Measurements from ENCODE around the gene ISL2.

The ISL2 gene

GRCh38 chr15:76363251-76363650 is 26.7 kb downstream of the ISL2 start:
- no peak for DNase-seq (ENCODE audit: extremely low spot score)
- no peak for TF ChIP-seq CTCF (IDR thresholded peaks at IDR 0.05; ENCODE audit: control extremely low read depth, extremely low read depth, low read depth, missing control alignments)
- POLR2A ChIA-PET, result no interaction called here
- CTCF ChIA-PET, result interaction anchor here (1.1 to 1.5 kb wide), 2 partner anchors 19 to 22 kb away, joined by 3 to 4 read pairs; no protein-coding TSS in a partner anchor

- ChIA-PET CTCF (no interaction called here), POLR2A (no interaction called here)
- no peak for DNase-seq (ENCODE audit: extremely low spot score)
- no peak for TF ChIP-seq CTCF (IDR thresholded peaks at IDR 0.05; ENCODE audit: control extremely low read depth, extremely low read depth, low read depth, missing control alignments)
Measured at GRCh38 chr15:76366714-76367113, 30.1 kb downstream of the ISL2 start.

- no peak for TF ChIP-seq CTCF (IDR thresholded peaks at IDR 0.05; ENCODE audit: control extremely low read depth, extremely low read depth, low read depth, missing control alignments)
- ChIA-PET POLR2A (no interaction called here), CTCF (no interaction called here)
- no peak for DNase-seq (ENCODE audit: extremely low spot score)
Measured at GRCh38 chr15:76368122-76368621, 31.6 kb downstream of the ISL2 start.

GRCh38 chr15:76376029-76376428 is 39.5 kb downstream of the ISL2 start:
- no peak for TF ChIP-seq CTCF (IDR thresholded peaks at IDR 0.05; ENCODE audit: control extremely low read depth, extremely low read depth, low read depth, missing control alignments)
- POLR2A ChIA-PET, result no interaction called here
- CTCF ChIA-PET, result interaction anchor here (1.3 kb wide), 1 partner anchor 27 kb away, joined by 3 read pairs; no protein-coding TSS in a partner anchor
- no peak for DNase-seq (ENCODE audit: extremely low spot score)

GRCh38 chr15:76376816-76377215 is 40.2 kb downstream of the ISL2 start:
- POLR2A ChIA-PET, result no interaction called here
- TF ChIP-seq CTCF (IDR thresholded peaks at IDR 0.05; ENCODE audit: control extremely low read depth, extremely low read depth, low read depth, missing control alignments), result no peak
- CTCF ChIA-PET, result no interaction called here
- no peak for DNase-seq (ENCODE audit: extremely low spot score)

- no peak for TF ChIP-seq CTCF (IDR thresholded peaks at IDR 0.05; ENCODE audit: control extremely low read depth, extremely low read depth, low read depth, missing control alignments)
- ChIA-PET POLR2A (no interaction called here), CTCF (no interaction called here)
- no peak for DNase-seq (ENCODE audit: extremely low spot score)
Measured at GRCh38 chr15:76377217-76377616, 40.6 kb downstream of the ISL2 start.

GRCh38 chr15:76377751-76378150 is 41.2 kb downstream of the ISL2 start:
- ChIA-PET POLR2A (no interaction called here), CTCF (no interaction called here)
- DNase-seq (ENCODE audit: extremely low spot score), result no peak
- TF ChIP-seq CTCF (IDR thresholded peaks at IDR 0.05; ENCODE audit: control extremely low read depth, extremely low read depth, low read depth, missing control alignments), result no peak
